Measurements from ENCODE around the gene TPPP2.

DNA sequence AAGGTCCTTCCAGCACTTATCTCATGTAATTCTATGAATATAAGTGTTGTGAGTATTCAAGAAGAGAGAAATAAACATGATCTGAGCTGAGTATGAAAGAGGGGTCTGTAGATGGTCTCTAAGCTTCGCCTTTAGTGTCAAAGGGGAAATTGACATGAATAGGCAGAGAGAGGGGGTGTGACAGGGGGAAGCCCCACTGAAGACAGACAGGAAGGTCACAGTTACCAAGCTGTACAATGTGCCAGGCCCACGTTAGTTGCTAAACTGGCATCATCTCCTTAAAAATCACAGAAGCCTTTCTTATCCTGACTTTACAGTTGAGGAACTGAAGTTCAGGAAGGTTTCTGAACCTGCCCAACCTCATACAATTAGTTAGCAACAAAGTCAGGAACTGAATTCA is 47.7 kb downstream of the TPPP2 start:
- no peak for TF ChIP-seq POLR2A (IDR thresholded peaks at IDR 0.05)
- TF ChIP-seq, protein P1, sequence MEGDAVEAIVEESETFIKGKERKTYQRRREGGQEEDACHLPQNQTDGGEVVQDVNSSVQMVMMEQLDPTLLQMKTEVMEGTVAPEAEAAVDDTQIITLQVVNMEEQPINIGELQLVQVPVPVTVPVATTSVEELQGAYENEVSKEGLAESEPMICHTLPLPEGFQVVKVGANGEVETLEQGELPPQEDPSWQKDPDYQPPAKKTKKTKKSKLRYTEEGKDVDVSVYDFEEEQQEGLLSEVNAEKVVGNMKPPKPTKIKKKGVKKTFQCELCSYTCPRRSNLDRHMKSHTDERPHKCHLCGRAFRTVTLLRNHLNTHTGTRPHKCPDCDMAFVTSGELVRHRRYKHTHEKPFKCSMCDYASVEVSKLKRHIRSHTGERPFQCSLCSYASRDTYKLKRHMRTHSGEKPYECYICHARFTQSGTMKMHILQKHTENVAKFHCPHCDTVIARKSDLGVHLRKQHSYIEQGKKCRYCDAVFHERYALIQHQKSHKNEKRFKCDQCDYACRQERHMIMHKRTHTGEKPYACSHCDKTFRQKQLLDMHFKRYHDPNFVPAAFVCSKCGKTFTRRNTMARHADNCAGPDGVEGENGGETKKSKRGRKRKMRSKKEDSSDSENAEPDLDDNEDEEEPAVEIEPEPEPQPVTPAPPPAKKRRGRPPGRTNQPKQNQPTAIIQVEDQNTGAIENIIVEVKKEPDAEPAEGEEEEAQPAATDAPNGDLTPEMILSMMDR (IDR thresholded peaks at IDR 0.05), result no peak

Data from gastroesophageal sphincter (tissue), 3 donors.